Measurements from ENCODE around the gene MEPCE.

MEPCE gene

DNA sequence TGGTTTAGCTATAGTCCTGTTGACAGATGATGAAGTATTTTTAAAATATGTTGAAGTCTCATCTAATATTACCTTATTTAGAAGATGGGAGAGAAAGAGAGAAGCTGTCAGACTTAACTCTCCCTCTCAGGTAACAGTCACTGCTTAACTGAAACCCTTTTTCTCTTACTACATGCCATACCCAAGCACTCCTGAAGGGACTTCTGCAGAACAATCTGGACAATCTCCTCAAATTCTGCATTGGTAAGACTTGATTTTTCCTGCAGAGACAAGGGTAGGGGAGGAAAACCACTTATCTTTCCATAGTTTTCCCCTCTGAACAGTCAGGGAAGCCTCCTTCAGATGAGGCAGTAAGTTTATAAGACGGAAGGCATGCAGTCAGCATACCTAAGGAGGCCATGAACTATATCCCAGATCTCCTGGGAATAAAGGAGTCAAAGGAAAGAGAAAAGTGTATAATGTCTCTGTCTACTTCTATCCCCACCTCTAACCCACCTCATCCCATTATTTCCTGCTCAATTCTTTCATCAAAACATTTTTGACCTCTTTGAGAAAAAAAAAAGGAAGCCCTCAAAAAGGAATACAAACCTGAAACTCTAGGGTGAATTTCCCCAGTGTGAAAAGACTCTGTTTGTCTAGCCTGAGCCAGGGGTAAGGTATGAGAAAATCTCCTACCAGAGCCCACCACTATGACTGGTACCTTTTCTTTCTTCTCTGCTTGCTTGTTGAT, 10.5 kb upstream of the MEPCE start:
- Mint-ChIP-seq H3K36me3 (no peaks in the 10 kb centered on the region), H3K27me3 (peaks cover 5% of the 10 kb centered on the region), H3K9me3 (no peaks in the 10 kb centered on the region), H3K4me1 (peaks cover 2% of the 10 kb centered on the region), H3K4me3 (no peak overlapping the region), H3K27ac (no peak overlapping the region)
- no peak for DNase-seq
- CTCF ChIA-PET: interaction anchor here (2.6 kb wide), 1 partner anchor 11 kb away, joined by 6 read pairs; no protein-coding TSS in a partner anchor

DNA sequence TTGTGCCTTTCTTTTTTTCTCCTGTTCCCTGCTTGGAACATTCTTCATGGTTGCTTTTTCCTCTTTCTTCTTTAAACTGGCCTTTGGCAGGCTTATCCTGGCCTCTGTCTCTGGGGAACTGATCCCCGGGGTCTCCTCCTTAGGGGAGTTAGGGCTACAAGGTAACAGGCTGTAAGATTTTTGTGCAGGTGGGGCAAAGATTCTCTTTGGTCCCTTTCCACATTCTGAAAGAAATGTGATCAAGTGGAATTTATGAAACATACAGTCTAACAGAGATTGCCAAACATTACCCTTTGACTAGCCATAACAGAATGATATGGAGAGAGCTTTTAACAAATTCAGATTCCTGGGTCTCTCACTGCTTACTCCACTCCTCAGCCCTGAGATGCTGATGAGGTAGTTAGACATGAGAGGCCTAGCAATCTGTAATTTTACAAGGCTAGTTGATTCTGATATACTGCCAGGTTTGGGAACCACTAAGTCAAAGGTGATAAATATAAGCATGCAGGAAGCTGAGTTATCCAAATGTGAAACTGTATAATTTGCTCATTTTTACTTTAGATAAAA, 9.9 kb upstream of the MEPCE start:
- no peak overlapping the region for H3K27ac Mint-ChIP-seq
- H3K27me3 Mint-ChIP-seq: peaks cover 5% of the 10 kb centered on the region
- H3K4me1 Mint-ChIP-seq: peaks cover 2% of the 10 kb centered on the region
- H3K9me3 Mint-ChIP-seq: no peaks in the 10 kb centered on the region
- H3K4me3 Mint-ChIP-seq: no peak overlapping the region
- no peak for DNase-seq
- CTCF ChIA-PET: interaction anchor here (2.6 kb wide), 1 partner anchor 12 kb away, joined by 6 read pairs; no protein-coding TSS in a partner anchor
- H3K36me3 Mint-ChIP-seq: no peaks in the 10 kb centered on the region

- no peak overlapping the region for H3K27ac Mint-ChIP-seq
- CTCF ChIA-PET: interaction anchor here (1.6 kb wide), 1 partner anchor 16 kb away, joined by 6 read pairs; no protein-coding TSS in a partner anchor
- H3K27me3 Mint-ChIP-seq: peaks cover 14% of the 10 kb centered on the region
- no peak for DNase-seq
- H3K9me3 Mint-ChIP-seq: no peaks in the 10 kb centered on the region
- peaks cover 4% of the 10 kb centered on the region for H3K36me3 Mint-ChIP-seq
- H3K4me1 Mint-ChIP-seq: peaks cover 6% of the 10 kb centered on the region
- no peak overlapping the region for H3K4me3 Mint-ChIP-seq
These were observed 6.3 kb upstream of the MEPCE start for GRCh38 chr7:100423315-100423714.

- CTCF ChIA-PET: interaction anchor here (0.7 kb wide), 1 partner anchor 10 kb away, joined by 3 read pairs; no protein-coding TSS in a partner anchor
- H3K27ac Mint-ChIP-seq: no peak overlapping the region
These were observed 4.3 kb upstream of the MEPCE start for GRCh38 chr7:100425347-100425746.

GRCh38 chr7:100426516-100426915, 3.1 kb upstream of the MEPCE start:
- Mint-ChIP-seq H3K27me3 (peaks cover 23% of the 10 kb centered on the region), H3K27ac (no peak overlapping the region), H3K36me3 (peaks cover 19% of the 10 kb centered on the region), H3K4me3 (no peak overlapping the region), H3K4me1 (peaks cover 22% of the 10 kb centered on the region), H3K9me3 (no peaks in the 10 kb centered on the region)
- CTCF ChIA-PET: no interaction called here
- no peak for DNase-seq

More at GRCh38 chr7:100425347-100425746, 4.3 kb upstream of the MEPCE start:
- Mint-ChIP-seq H3K36me3 (peaks cover 12% of the 10 kb centered on the region), H3K4me3 (no peak overlapping the region), H3K4me1 (peaks cover 10% of the 10 kb centered on the region), H3K27me3 (peaks cover 23% of the 10 kb centered on the region), H3K9me3 (no peaks in the 10 kb centered on the region)
- no peak for DNase-seq

DNA sequence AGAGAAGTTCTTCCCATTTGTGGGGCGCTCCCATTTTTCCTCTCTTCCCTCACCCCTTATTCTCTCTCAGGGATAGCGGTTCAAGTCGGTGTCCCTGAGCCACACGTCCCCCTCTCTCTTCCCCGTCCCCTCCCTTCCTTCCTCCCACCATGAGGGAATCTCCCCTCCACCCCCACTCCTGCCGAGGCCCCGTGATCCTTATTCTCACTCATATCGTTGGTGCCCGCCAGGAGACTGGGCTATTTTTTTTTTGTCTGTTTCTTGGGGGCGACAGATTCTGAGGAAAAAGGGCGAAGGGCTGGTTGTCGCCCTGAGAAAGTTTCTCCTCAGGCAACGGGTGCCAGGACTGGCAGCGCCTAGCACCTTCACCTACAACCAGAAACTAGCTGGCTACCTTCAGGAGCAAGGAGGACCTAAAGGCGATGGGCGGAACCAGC, 1.9 kb upstream of the MEPCE start:
- CTCF ChIA-PET: interaction anchor here (0.8 to 2.0 kb wide), 2 partner anchors 21 to 55 kb away, joined by 3 to 5 read pairs; no protein-coding TSS in a partner anchor
- H3K4me1 Mint-ChIP-seq: peaks cover 35% of the 10 kb centered on the region

GRCh38 chr7:100428199-100428966, 1.2 kb upstream of the MEPCE start, which contains the start of gene ZCWPW1:
Gene ZCWPW1 (minus strand): TSS chr7:100428703. CDS start chr7:100420649, 8,054 bp downstream.
- peak within 1 kb of the TSS; percentile 100 for H3K27ac Mint-ChIP-seq
- H3K36me3 Mint-ChIP-seq: peaks cover 35% of the 10 kb centered on the region
- CTCF ChIA-PET: interaction anchor here (0.8 to 2.0 kb wide), 3 partner anchors 20 to 54 kb away, joined by 3 to 5 read pairs (median 3); no protein-coding TSS in a partner anchor
- peaks cover 23% of the 10 kb centered on the region for H3K27me3 Mint-ChIP-seq
- H3K4me3 Mint-ChIP-seq: peak within 1 kb of the TSS; percentile 96
- peak; percentile 97 for DNase-seq
- no peaks in the 10 kb centered on the region for H3K9me3 Mint-ChIP-seq
- peaks cover 41% of the 10 kb centered on the region for H3K4me1 Mint-ChIP-seq

More for the DNA sequence above, 1.9 kb upstream of the MEPCE start:
- Mint-ChIP-seq H3K27ac (peak overlapping the region; percentile 100), H3K27me3 (peaks cover 23% of the 10 kb centered on the region), H3K4me3 (no peak overlapping the region), H3K36me3 (peaks cover 29% of the 10 kb centered on the region), H3K9me3 (no peaks in the 10 kb centered on the region)
- DNase-seq: no peak

DNA sequence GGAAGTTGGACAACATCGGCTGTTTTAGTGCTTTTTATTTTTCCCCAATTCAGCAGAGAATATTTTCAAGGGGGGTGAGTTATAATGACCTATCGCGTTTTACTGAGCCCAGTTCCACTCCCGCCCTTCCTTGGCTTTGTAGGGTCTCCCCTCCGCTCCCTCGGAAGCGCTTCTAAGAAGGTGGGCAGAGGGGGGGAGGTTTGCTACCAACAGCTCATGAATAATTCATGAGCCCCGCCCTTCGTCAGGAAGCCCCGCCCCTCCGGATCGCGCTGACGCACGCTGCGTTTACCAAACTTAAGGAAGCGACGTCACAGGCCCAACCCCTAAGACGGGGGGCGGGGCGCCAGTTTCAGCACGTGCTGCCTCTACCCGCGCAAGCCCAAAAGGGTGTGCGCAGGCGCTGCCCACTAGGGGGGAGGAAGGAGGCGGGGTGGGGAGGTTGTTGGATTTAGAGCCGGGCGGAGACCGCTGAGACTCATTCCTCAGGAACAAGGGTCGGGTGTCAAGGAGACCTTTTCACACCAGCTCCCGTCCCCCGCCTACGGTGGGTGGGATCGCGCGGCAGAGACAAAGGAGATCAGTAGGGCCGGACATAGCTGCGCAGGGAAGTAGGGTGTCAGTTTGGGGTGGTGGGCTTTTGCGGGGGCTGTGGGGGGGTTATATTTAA, 529 bp upstream of the MEPCE start:
- H3K36me3 Mint-ChIP-seq: peaks cover 42% of the 10 kb centered on the region
- no peaks in the 10 kb centered on the region for H3K9me3 Mint-ChIP-seq
- H3K4me3 Mint-ChIP-seq: peak overlapping the region; percentile 96
- DNase-seq: peak; percentile 100
- peak overlapping the region; percentile 100 for H3K27ac Mint-ChIP-seq
- peaks cover 23% of the 10 kb centered on the region for H3K27me3 Mint-ChIP-seq
- H3K4me1 Mint-ChIP-seq: peaks cover 48% of the 10 kb centered on the region
- CTCF ChIA-PET: interaction anchor here (1.1 to 2.0 kb wide), 4 partner anchors 21 to 53 kb away, joined by 3 to 5 read pairs (median 3); no protein-coding TSS in a partner anchor

DNA sequence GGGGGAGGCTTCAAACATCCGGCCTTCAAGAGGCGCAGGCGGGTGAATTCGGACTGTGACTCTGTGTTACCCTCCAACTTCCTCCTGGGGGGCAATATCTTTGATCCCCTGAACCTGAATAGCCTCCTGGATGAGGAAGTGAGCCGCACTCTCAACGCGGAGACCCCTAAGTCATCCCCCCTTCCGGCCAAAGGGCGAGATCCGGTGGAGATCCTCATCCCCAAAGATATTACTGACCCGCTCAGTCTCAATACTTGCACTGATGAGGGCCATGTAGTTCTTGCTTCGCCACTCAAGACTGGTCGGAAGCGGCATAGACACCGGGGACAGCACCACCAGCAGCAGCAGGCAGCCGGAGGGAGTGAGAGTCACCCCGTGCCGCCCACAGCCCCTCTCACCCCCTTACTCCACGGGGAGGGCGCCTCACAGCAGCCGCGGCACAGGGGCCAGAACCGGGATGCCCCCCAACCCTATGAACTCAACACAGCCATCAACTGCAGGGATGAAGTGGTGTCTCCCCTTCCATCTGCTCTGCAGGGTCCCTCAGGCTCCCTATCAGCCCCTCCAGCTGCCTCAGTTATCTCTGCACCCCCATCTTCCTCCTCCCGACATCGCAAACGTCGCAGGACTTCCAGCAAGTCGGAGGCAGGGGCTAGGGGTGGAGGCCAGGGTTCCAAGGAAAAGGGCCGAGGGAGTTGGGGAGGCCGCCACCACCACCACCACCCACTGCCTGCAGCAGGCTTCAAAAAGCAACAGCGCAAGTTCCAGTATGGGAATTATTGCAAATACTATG, 1.1 kb downstream of the MEPCE start:
- H3K4me1 Mint-ChIP-seq: peaks cover 61% of the 10 kb centered on the region
- DNase-seq: peak; percentile 51
- peaks cover 56% of the 10 kb centered on the region for H3K36me3 Mint-ChIP-seq
- peak overlapping the region; percentile 83 for H3K4me3 Mint-ChIP-seq
- CTCF ChIA-PET: interaction anchor here (1.1 to 1.5 kb wide), 2 partner anchors 20 to 46 kb away, joined by 3 read pairs; no protein-coding TSS in a partner anchor
- H3K27ac Mint-ChIP-seq: peak overlapping the region; percentile 94
- H3K27me3 Mint-ChIP-seq: peaks cover 23% of the 10 kb centered on the region
- no peaks in the 10 kb centered on the region for H3K9me3 Mint-ChIP-seq

DNA sequence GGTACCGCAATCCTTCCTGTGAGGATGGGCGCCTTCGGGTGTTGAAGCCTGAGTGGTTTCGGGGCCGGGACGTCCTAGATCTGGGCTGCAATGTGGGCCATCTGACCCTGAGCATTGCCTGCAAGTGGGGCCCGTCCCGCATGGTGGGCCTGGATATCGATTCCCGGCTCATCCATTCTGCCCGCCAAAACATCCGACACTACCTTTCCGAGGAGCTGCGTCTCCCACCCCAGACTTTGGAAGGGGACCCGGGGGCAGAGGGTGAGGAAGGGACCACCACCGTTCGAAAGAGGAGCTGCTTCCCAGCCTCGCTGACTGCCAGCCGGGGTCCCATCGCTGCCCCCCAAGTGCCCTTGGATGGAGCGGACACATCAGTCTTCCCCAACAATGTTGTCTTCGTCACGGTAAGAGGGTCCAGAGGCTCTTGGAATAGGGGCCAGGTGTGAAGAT, 1.7 kb downstream of the MEPCE start:
- Mint-ChIP-seq H3K4me3 (peak overlapping the region; percentile 61), H3K4me1 (peaks cover 63% of the 10 kb centered on the region), H3K36me3 (peaks cover 58% of the 10 kb centered on the region), H3K9me3 (no peaks in the 10 kb centered on the region), H3K27me3 (peaks cover 23% of the 10 kb centered on the region), H3K27ac (peak overlapping the region; percentile 94)
- CTCF ChIA-PET: no interaction called here
- DNase-seq: no peak

GRCh38 chr7:100432053-100432452, 2.4 kb downstream of the MEPCE start:
- Mint-ChIP-seq H3K27me3 (peaks cover 23% of the 10 kb centered on the region), H3K4me3 (peak overlapping the region; percentile 61), H3K36me3 (peaks cover 60% of the 10 kb centered on the region), H3K4me1 (peaks cover 63% of the 10 kb centered on the region), H3K9me3 (no peaks in the 10 kb centered on the region), H3K27ac (peak overlapping the region; percentile 94)
- DNase-seq: no peak
- CTCF ChIA-PET: no interaction called here

DNA sequence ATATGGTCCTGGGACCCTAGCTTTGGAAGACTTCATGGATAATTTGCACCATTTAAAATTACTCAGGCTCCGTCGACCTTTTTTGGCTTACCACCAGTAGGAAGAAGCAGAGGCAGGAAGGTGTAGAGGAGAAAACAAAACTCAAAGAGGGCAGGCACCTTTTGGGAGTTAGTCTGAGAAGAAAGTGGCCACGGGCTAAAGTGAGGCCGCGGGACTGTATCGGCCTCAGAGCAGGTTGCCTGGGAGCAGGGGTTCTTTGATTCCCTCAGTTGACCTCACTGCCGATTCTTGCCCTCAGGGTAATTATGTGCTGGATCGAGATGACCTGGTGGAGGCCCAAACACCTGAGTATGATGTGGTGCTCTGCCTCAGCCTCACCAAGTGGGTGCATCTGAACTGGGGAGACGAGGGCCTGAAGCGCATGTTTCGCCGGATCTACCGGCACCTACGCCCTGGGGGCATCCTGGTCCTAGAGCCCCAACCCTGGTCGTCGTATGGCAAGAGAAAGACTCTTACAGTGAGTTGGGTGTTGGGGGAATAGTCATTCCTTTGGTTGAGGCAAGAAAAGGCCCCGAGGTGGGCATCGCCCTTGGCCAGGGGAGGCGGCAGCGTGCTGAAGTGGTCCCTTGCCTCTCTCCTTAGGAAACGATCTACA, 3.1 kb downstream of the MEPCE start:
- Mint-ChIP-seq H3K36me3 (peaks cover 60% of the 10 kb centered on the region), H3K4me1 (peaks cover 61% of the 10 kb centered on the region), H3K4me3 (peak overlapping the region; percentile 61), H3K9me3 (no peaks in the 10 kb centered on the region), H3K27ac (peak overlapping the region; percentile 94), H3K27me3 (peaks cover 19% of the 10 kb centered on the region)
- DNase-seq: no peak
- CTCF ChIA-PET: no interaction called here

Data from activated naive CD4-positive, alpha-beta T cell treated with anti-CD3 and anti-CD28 coated beads, Interleukin-2, amount 10 ng/mL, durations not matched to agents 7 days and 5 days (primary cell).